GM18909 (cell line): ENCODE measurements around the gene AVPR2.

Source experiments
- ATAC-seq: cut with Tn5 transposase; IDR thresholded peaks from one replicate; pipeline ENCODE4 v1.9.1; 2021; ENCODE audit warnings: mild to moderate bottlenecking; ENCODE audit not compliant: unreplicated experiment, poor library complexity

Gene AVPR2

GRCh38 chrX:153870791-153871360 lies 33.6 kb upstream of the AVPR2 start:
- ATAC-seq: no peak

GRCh38 chrX:153871451-153871850 lies 33.0 kb upstream of the AVPR2 start:
- no peak for ATAC-seq

DNA sequence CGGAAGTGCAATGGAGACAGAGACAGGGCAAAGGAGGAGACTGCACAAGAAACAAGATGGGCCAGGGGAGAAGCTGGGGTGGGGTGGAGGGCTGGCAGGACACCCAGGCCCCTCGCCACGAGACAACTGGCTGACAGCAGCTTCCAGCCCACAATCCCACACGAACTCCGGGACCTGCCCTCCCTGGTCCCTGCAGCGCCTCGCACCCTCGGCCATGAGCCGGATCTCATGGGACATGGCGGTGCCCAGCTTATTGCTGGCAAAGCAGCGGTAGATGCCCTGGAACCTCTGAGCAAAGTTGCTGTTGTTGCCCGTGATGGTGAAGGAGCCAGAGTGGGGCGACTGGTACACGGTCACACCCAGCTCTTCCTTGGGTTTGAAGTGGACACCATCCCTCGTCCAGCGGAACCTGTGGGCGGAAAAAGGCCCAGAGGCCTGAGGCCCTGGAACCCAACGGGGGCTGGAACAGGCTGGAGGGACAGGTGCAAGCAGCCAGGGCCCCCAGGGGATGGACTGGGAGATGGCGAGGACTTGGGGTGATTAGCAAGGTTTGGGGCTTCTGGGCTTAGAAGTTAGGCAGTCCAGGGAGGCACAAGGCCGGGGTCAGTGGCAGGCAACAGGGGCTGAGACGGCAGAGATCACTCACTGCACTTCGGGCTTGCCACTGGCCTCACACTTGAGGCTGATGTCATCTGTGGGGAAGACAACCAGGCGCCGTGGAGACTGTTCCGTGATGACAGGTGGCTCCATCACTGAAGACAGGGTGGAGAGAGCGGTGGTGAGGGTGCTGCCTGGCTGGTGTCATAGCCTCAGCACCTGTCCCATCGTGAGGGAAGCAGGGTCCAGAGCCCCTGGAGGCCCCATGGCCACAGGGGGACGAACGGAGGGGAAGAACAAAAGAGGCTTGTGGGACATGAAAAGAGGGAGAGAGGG lies 32.3 kb upstream of the AVPR2 start:
- no peak for ATAC-seq

DNA sequence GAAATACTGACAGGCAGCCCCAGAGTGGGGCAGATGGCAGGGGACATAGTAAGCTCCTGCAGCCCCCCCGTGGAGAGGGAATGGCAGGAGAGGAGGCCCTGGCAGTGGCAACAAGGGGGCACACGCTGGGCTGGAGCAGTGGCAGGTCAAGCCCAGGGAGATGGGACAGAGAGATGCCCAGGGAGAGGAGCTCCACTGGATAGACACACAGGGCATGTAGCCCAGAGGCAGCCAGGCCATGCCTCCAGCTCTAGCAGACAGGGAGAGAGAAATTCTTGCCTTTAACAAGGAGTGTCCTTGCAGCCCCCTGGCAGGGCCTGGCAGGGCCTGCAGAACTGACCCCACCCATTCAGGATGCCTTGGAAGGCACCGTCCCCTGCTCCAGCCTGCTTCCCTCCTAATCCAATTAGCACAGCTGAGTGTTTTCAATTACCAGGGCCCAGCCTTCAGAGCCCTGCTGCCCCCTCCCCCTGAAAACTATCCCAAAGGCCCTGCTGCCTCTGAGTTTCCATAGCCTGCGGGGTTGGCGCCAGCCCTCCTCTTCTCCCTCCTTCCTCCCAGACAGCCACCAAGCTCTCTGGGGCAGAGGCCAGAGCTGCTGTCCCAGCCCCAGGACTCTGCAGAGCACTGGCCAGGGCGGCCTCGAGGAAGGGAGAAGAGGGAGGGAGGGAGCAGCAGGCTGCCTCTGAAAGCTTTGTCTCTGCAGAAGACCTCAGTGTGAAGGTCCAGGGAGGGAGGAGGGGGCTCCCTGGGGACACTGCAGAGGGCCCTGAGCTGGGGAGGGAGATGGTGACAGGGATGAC lies 31.0 kb upstream of the AVPR2 start:
- ATAC-seq: no peak

- no peak for ATAC-seq
Measured at GRCh38 chrX:153874085-153874365, 30.4 kb upstream of the AVPR2 start.

DNA sequence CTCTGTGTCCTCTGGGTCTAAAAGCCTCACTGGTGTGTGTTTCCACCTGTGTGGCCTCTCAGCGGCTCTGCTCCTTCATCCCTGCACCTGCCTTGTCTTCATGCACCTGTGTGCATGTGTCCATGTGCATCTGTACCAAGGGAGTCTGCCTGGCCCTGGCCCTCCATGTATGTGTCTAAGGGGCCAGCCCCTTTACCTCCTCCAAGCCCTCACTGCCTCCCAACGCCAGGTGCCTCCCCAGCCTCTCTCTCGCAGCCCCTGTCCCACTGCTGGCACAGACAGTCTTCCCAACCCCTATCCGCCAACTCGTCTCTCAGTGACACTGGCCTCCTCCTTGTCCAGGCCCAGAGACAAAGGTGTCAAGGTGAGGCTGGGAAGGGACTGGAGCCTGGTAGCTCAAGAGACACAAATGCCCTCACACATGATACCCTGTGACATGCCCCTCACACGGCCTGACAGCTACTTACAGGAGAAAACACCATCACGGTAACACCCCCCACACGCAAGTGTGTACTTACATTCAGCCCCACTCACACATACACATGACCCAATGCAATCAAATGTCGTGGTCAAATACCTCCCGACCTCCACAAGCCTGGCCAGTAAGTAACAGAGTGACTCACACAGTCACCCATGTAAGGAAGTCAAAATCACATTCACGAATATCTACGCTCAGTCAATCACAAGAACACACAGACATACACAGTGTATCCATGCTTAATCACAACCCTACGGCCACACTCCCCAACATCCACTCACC lies 29.9 kb upstream of the AVPR2 start:
- ATAC-seq: no peak

- no peak for ATAC-seq
Measured at GRCh38 chrX:153875391-153876111, 28.9 kb upstream of the AVPR2 start.

DNA sequence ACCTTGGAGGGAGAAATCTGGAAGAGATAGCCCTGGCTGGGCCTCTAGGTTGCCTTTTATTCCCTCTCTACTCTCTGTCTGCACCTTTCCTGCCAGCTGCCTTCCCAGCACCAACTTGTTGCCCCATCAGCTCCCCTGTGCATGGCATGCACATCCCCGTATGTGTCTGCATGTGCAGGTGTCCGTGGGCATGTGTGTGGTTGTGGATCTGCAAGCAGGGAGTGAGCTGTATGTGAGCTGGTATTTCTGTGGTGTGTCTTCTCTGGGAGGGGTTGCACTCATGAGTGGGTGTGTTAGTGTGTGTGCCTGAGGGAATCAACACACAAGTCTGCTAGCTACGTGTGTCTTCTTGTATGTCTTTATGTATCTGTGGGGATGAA lies 28.4 kb upstream of the AVPR2 start:
- ATAC-seq: no peak

GRCh38 chrX:153877571-153878261 lies 26.8 kb upstream of the AVPR2 start:
- ATAC-seq: no peak

- no peak for ATAC-seq
Measured at GRCh38 chrX:153878345-153878744, 26.1 kb upstream of the AVPR2 start.

GRCh38 chrX:153878969-153879653 lies 25.4 kb upstream of the AVPR2 start:
- ATAC-seq: no peak

DNA sequence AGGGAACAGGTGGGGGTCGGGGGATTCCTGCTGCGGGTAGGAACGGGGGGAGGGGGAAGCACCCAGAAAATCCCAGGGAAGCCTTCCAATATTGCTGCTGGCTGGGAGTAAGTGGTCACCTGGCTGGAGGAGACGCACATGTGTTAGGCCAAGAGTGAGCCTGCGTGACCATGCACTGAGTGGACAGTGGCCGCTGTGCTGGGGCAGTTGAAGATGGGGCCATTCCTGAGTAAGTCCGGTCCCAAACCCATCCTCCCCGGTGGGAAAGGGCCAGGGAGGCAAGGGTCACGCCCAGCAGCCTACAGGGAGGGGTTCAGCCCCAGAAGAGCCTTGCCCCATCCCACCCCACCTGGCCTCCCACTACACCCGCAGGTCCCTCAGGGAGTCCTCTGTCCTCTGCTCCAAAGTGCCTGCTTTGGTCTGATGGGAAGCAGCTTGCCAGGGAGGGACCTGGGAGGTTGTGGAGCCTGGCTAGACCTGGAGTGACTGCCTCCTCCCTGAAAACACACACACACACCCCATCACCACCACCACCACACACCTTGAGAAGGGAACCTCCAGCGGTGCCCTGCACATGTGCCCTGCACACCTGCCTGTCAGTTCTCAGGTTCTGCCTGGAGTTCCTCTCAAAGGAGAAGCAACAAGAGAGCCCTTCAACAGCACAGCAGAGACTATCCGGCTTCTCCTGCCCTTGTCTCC lies 24.6 kb upstream of the AVPR2 start:
- ATAC-seq: no peak

GRCh38 chrX:153880440-153880815 lies 24.0 kb upstream of the AVPR2 start:
- no peak for ATAC-seq

DNA sequence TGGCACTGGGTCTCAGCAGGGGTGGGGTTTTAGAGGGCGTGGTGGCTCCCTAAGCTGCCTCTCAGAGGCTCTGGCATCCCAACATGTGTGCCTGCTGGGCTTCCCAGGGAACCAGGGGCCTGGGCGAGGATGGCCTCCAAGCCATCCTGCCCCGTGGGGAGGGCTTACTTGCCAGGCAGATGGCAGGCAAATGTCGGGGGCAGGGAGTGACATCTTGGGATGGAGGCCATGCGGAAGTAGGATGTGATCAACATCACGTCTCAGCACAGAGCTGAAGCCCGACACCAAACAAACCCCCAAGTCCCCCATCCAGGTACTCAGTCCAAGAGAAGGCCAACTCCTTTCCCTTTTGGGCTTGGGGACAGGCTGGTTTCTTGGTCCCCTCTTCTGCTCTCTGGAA lies 23.2 kb upstream of the AVPR2 start:
- no peak for ATAC-seq

DNA sequence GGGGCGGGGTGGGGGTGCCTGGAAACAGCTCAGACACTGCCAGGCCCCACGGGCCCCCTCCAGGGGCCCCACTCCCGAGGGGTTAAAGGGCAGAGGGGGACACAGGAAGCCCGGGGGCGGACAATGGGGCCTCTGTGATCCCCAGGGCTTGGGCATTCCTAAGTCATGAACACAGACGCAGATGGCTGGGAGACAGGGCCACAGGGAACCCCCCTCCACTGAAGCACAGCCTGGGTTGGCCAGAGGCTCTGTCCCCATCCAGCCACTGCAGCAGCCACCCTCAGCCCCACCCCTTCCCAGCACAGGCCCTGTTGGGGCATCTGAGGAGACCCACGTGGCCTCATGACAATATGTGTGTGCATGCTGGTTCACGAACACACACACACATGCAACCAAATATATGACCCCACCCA lies 22.4 kb upstream of the AVPR2 start:
- ATAC-seq: no peak

GRCh38 chrX:153882557-153882956 lies 21.9 kb upstream of the AVPR2 start:
- ATAC-seq: no peak

DNA sequence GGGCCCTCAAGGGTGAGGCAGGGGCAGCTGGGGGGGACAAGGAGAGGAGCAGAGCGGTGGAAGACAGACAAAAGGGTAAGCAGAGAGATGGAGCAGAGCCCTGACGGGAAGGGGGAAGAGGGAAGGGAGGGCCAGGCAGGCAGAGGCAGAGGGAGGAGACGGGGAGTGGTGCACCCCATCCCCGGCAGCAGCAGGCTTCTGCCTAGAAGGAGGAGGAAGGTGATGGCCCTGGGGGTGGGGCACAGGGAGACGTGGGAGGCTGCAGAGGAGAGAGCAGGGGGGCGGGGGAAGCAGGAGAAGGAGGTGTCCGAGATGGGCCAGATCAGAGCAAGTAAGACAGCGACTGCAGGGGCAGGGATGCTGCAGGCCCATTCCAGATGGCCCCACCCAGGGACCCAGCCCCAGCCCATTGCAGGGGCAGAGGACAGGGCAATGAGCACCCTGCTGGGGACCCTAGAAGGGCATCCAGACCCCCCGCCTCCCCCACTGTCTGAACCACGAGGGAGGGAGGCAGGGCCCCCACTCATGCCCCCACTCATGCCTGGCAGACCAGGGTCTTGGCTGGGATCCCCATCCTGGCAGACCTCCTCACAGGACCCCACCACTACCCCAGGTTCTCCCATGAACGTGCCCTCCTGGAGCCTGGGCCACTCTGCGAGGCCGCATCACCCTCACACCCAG lies 21.2 kb upstream of the AVPR2 start:
- ATAC-seq: no peak

- ATAC-seq: no peak
Measured at GRCh38 chrX:153884136-153884535, 20.3 kb upstream of the AVPR2 start.
